Calu3 (cell line): ENCODE data around the gene CHP2. TPM values are rescaled to one million over a fixed set of nuclear protein-coding genes. Genes with fewer than 3 reads are reported as not detected.
"Not testable (repeated sequence)": the region's sequence is repeated elsewhere in the genome, so short reads cannot be mapped to it uniquely, and the experiment has no call there.

ENCODE experiments used
- BruUV-seq: library from RNA; stranded (reverse); fragments of 400-500 nt; replicated peaks from 2 replicates; lab custom pipeline; 2021; lab: Mats Ljungman, UMichigan
- CTCF ChIA-PET: fragments of 300-600 bp; sonication (Branson Sonifier 250); formaldehyde crosslinking; loops from one replicate; lab custom pipeline; 2022; ENCODE audit warnings: antibody characterized with exemption; lab: Charles Lee
- DNase-seq: peaks from one replicate; pipeline ENCODE4 v3.0.0; 2022
- H3K27ac Mint-ChIP-seq: one replicate; pipeline ENCODE4 v1.8.0; 2022; ENCODE audit warnings: mixed read lengths; ENCODE audit not compliant: unreplicated experiment
- H3K27me3 Mint-ChIP-seq: one replicate; pipeline ENCODE4 v1.8.0; 2022; ENCODE audit warnings: mixed read lengths; ENCODE audit not compliant: unreplicated experiment
- H3K36me3 Mint-ChIP-seq: one replicate; pipeline ENCODE4 v1.8.0; 2022; ENCODE audit warnings: mild to moderate bottlenecking, moderate library complexity, mixed read lengths; ENCODE audit not compliant: insufficient read depth, unreplicated experiment
- H3K4me1 Mint-ChIP-seq: one replicate; pipeline ENCODE4 v1.8.0; 2022; ENCODE audit warnings: mild to moderate bottlenecking, low read depth, mixed read lengths; ENCODE audit not compliant: unreplicated experiment
- H3K4me3 Mint-ChIP-seq: one replicate; pipeline ENCODE4 v1.8.0; 2022; ENCODE audit warnings: mild to moderate bottlenecking, low read depth, moderate library complexity, mixed read lengths; ENCODE audit not compliant: unreplicated experiment
- H3K9me3 Mint-ChIP-seq: one replicate; pipeline ENCODE4 v1.8.0; 2022; ENCODE audit warnings: low read depth, mixed read lengths; ENCODE audit not compliant: unreplicated experiment
- CTCF ChIP-seq: fragments of 200-600 bp; IDR thresholded peaks from one replicate; pipeline ENCODE4 v1.8.0; 2022; ENCODE audit warnings: antibody characterized with exemption; ENCODE audit not compliant: unreplicated experiment
- intact Hi-C: fragments of 100-400 bp; cut with micrococcal nuclease; formaldehyde crosslinking; loops from one replicate; pipeline ENCODE4 v1.10.0; 2022; ENCODE audit not compliant: unreplicated experiment
- total RNA-seq: library from RNA; stranded (reverse); gene quantifications from 2 replicates; pipeline ENCODE4 v1.2.3, GENCODE V29; 2022

Gene CHP2
- total RNA-seq, 1 experiment from 2014 or later, result not detected

GRCh38 chr16:23716484-23716883 is 38.3 kb upstream of the CHP2 start:
- no peak overlapping the region for H3K4me3 Mint-ChIP-seq
- peaks cover 9% of the 10 kb centered on the region for H3K4me1 Mint-ChIP-seq
- peaks cover 15% of the 10 kb centered on the region for H3K27me3 Mint-ChIP-seq
- no TSS peak for BruUV-seq
- no peak for DNase-seq
- no peak for TF ChIP-seq CTCF
- H3K36me3 Mint-ChIP-seq, result no peaks in the 10 kb centered on the region
- intact Hi-C loops, result no loop called here
- CTCF ChIA-PET, result interaction anchor here (0.7 kb wide), 1 partner anchor 575 kb away, joined by 3 read pairs; no protein-coding TSS in a partner anchor
- H3K9me3 Mint-ChIP-seq, result no peaks in the 10 kb centered on the region
- H3K27ac Mint-ChIP-seq, result no peak overlapping the region

- intact Hi-C loops, H3K4me3 Mint-ChIP-seq, H3K27ac Mint-ChIP-seq, H3K9me3 Mint-ChIP-seq, BruUV-seq, DNase-seq, H3K36me3 Mint-ChIP-seq, CTCF ChIA-PET: not testable (repeated sequence)
- Mint-ChIP-seq H3K4me1 (peaks cover 12% of the 10 kb centered on the region), H3K27me3 (peaks cover 15% of the 10 kb centered on the region)
Measured at GRCh38 chr16:23722613-23723240, 32.1 kb upstream of the CHP2 start.

- BruUV-seq, result no TSS peak
- TF ChIP-seq CTCF, result no peak
- intact Hi-C loops, result no loop called here
- Mint-ChIP-seq H3K4me1 (peaks cover 18% of the 10 kb centered on the region), H3K4me3 (no peak overlapping the region), H3K27me3 (peaks cover 12% of the 10 kb centered on the region), H3K27ac (no peak overlapping the region), H3K36me3 (no peaks in the 10 kb centered on the region), H3K9me3 (no peaks in the 10 kb centered on the region)
- DNase-seq, result no peak
- CTCF ChIA-PET, result no interaction called here
Measured at GRCh38 chr16:23724096-23724784, 30.6 kb upstream of the CHP2 start.

GRCh38 chr16:23724785-23725131 is 30.1 kb upstream of the CHP2 start:
- intact Hi-C loops, result no loop called here
- no peak for DNase-seq
- no peaks in the 10 kb centered on the region for H3K9me3 Mint-ChIP-seq
- H3K27ac Mint-ChIP-seq, result no peak overlapping the region
- CTCF ChIA-PET, result no interaction called here
- H3K4me1 Mint-ChIP-seq, result peaks cover 22% of the 10 kb centered on the region
- no peak for TF ChIP-seq CTCF
- peaks cover 12% of the 10 kb centered on the region for H3K27me3 Mint-ChIP-seq
- no peak overlapping the region for H3K4me3 Mint-ChIP-seq
- peaks cover 1% of the 10 kb centered on the region for H3K36me3 Mint-ChIP-seq
- no TSS peak for BruUV-seq

- no peaks in the 10 kb centered on the region for H3K9me3 Mint-ChIP-seq
- peaks cover 6% of the 10 kb centered on the region for H3K36me3 Mint-ChIP-seq
- BruUV-seq, result no TSS peak
- intact Hi-C loops, result no loop called here
- no peak overlapping the region for H3K27ac Mint-ChIP-seq
- peaks cover 26% of the 10 kb centered on the region for H3K4me1 Mint-ChIP-seq
- peaks cover 12% of the 10 kb centered on the region for H3K27me3 Mint-ChIP-seq
- no peak overlapping the region for H3K4me3 Mint-ChIP-seq
- TF ChIP-seq CTCF, result no peak
- DNase-seq, result no peak
- CTCF ChIA-PET, result interaction anchor here (1.2 kb wide), 1 partner anchor 13 kb away, joined by 4 read pairs; no protein-coding TSS in a partner anchor
Measured at GRCh38 chr16:23726710-23727109, 28.1 kb upstream of the CHP2 start.
